GM18873 (cell line): ENCODE measurements around the gene DERL2.

Experiments
- ATAC-seq: cut with Tn5 transposase; IDR thresholded peaks from one replicate; pipeline ENCODE4 v1.9.1; 2021; ENCODE audit warnings: mild to moderate bottlenecking, moderate library complexity, moderate number of reproducible peaks; ENCODE audit not compliant: unreplicated experiment, low FRiP score

The DERL2 gene

GRCh38 chr17:5502552-5502951 lies 16.6 kb upstream of the DERL2 start:
- ATAC-seq, result no peak

GRCh38 chr17:5501685-5502084 lies 15.7 kb upstream of the DERL2 start:
- no peak for ATAC-seq

GRCh38 chr17:5500589-5501391 lies 14.8 kb upstream of the DERL2 start:
- no peak for ATAC-seq

- ATAC-seq, result no peak
These were observed 14.2 kb upstream of the DERL2 start for GRCh38 chr17:5500247-5500588.

GRCh38 chr17:5499476-5500231 lies 13.7 kb upstream of the DERL2 start:
- ATAC-seq, result no peak

- ATAC-seq, result no peak
These were observed 7.0 kb upstream of the DERL2 start for GRCh38 chr17:5492970-5493369.

GRCh38 chr17:5488752-5489151 lies 2.8 kb upstream of the DERL2 start:
- ATAC-seq, result no peak

- peak; percentile 78 for ATAC-seq
These were observed 487 bp upstream of the DERL2 start, which contains the start of gene MIS12 for GRCh38 chr17:5486206-5487124. TSS of gene MIS12 (plus strand) at chr17:5486566. CDS start at chr17:5488863, 2,297 bp downstream.

- no peak for ATAC-seq
These were observed 4.5 kb downstream of the DERL2 start for GRCh38 chr17:5481451-5481850.

- ATAC-seq, result no peak
These were observed 5.0 kb downstream of the DERL2 start for GRCh38 chr17:5480962-5481361.

- ATAC-seq, result no peak
These were observed 7.0 kb downstream of the DERL2 start for GRCh38 chr17:5478992-5479391.

- no peak for ATAC-seq
These were observed 12.1 kb downstream of the DERL2 start for GRCh38 chr17:5473906-5474305.

- ATAC-seq, result no peak
These were observed 13.5 kb downstream of the DERL2 start for GRCh38 chr17:5472511-5472910.

GRCh38 chr17:5468075-5468473 lies 17.9 kb downstream of the DERL2 start:
- no peak for ATAC-seq

- ATAC-seq, result no peak
These were observed 18.6 kb downstream of the DERL2 start for GRCh38 chr17:5467416-5467815.

GRCh38 chr17:5466295-5466694 lies 19.7 kb downstream of the DERL2 start:
- no peak for ATAC-seq

- ATAC-seq, result no peak
These were observed 21.1 kb downstream of the DERL2 start for GRCh38 chr17:5464717-5465507.

GRCh38 chr17:5446786-5447185 lies 39.2 kb downstream of the DERL2 start:
- ATAC-seq, result no peak

GRCh38 chr17:5444209-5444608 lies 41.8 kb downstream of the DERL2 start:
- ATAC-seq, result no peak

GRCh38 chr17:5443728-5444127 lies 42.2 kb downstream of the DERL2 start:
- no peak for ATAC-seq
